Measurements from ENCODE around the gene CHAD. TPM values are rescaled to one million over a fixed set of nuclear protein-coding genes. Genes with fewer than 3 reads are reported as not detected.

Gene CHAD
- total RNA-seq, 2 donors from 2014 or later, result 0.51 to 1.6 TPM

DNA sequence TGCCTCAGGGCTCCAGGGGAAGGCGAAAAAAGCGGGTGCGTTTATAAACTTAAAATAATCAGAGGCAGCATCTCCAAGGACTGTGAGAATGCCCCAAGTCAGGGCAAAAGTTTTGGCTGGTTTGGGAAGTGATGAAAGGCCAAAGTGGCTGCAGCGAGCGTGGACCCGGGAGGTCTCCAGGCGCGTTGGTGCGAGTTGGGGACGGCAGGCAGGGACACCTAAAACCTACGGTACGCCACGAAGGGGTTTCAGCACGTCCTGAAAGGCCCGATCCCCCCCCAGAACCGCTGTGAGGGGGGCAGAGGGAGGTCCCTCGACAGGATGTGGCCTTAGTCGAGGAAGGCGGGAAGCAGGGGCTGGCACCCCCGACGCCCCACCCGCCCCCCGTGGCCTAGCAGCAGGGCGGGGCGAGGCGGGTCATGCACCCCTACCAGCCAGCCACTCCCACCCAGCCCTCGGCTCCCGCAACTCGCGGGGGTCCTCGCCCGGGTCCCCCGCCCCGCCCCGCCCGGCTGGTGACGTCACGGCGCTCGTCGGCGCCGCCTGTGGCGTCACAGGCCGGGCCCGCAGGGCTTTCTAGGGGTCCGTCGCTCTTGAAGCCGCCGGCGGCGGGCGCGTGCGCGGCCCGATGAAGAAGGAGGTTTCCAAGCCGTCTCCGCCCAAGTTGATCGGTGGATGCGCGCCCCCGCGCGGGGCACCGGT lies 39.3 kb upstream of the CHAD start, which contains the start of gene MYCBPAP:
TSS of gene MYCBPAP (plus strand) at position 569 of the 702 bp plus-strand sequence. CDS start 236 bp downstream, outside the sequence.
- Histone ChIP-seq H3K36me3 (no peaks in the 10 kb centered on the region), H3K27ac (peak within 1 kb of the TSS; percentile 77 to 85), H3K4me3 (peak within 1 kb of the TSS; percentile 53 to 59), H3K9me3 (no peaks in the 10 kb centered on the region), H3K27me3 (replicated peaks; ENCODE audit: insufficient read depth) (no peaks in the 10 kb centered on the region), H3K4me1 (replicated peaks) (no peaks in the 10 kb centered on the region)
- 5% methylated on average over 51 of the region's 66 CpGs for WGBS
- TF ChIP-seq, protein P1, sequence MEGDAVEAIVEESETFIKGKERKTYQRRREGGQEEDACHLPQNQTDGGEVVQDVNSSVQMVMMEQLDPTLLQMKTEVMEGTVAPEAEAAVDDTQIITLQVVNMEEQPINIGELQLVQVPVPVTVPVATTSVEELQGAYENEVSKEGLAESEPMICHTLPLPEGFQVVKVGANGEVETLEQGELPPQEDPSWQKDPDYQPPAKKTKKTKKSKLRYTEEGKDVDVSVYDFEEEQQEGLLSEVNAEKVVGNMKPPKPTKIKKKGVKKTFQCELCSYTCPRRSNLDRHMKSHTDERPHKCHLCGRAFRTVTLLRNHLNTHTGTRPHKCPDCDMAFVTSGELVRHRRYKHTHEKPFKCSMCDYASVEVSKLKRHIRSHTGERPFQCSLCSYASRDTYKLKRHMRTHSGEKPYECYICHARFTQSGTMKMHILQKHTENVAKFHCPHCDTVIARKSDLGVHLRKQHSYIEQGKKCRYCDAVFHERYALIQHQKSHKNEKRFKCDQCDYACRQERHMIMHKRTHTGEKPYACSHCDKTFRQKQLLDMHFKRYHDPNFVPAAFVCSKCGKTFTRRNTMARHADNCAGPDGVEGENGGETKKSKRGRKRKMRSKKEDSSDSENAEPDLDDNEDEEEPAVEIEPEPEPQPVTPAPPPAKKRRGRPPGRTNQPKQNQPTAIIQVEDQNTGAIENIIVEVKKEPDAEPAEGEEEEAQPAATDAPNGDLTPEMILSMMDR (IDR thresholded peaks at IDR 0.05), result peak in 3 of 4 experiments; percentile 18 to 44 (median 20)
- TF ChIP-seq POLR2AphosphoS5 (IDR thresholded peaks at IDR 0.05), result peak; percentile 31
- TF ChIP-seq POLR2A (IDR thresholded peaks at IDR 0.05), result peak; percentile 38
- intact Hi-C loops (cut with DNase I), result no loop called here
- DNase-seq (ENCODE audit: low spot score), result peak; percentile 74

DNA sequence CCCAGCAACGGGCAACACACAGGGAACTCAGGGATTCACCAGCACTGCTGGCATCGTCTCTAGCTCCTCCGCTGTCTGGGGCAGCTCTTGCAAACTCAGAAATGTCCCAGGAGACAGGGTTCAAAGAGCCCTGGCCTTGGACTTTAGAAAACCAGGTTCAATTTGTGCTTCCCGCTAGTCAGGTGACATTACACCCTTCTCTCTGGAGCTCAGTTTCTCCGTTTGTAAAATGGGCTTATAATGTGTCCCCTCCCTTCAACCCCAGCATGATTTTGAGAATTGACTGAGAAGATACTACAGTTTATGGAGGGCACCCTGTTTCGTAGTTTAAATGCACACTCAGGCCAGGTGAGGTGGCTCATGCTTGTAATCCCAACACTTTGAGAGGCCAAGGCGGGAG lies 37.6 kb upstream of the CHAD start:
- no peak for DNase-seq (ENCODE audit: low spot score)
- intact Hi-C loops (cut with DNase I), result no loop called here
- WGBS, result 86% methylated on average over 7 of the region's 7 CpGs
- Histone ChIP-seq H3K9me3 (no peaks in the 10 kb centered on the region), H3K4me1 (replicated peaks) (no peaks in the 10 kb centered on the region), H3K4me3 (no peak overlapping the region), H3K36me3 (no peaks in the 10 kb centered on the region), H3K27me3 (replicated peaks; ENCODE audit: insufficient read depth) (no peaks in the 10 kb centered on the region), H3K27ac (no peak overlapping the region)
- no peak for TF ChIP-seq POLR2A (IDR thresholded peaks at IDR 0.05)
- TF ChIP-seq POLR2AphosphoS5 (IDR thresholded peaks at IDR 0.05), result no peak
- TF ChIP-seq, protein P1 (IDR thresholded peaks at IDR 0.05), result no peak

GRCh38 chr17:50505591-50506130 lies 37.0 kb upstream of the CHAD start:
- Histone ChIP-seq H3K36me3 (no peaks in the 10 kb centered on the region), H3K9me3 (no peaks in the 10 kb centered on the region), H3K27me3 (replicated peaks; ENCODE audit: insufficient read depth) (no peaks in the 10 kb centered on the region), H3K4me1 (replicated peaks) (no peaks in the 10 kb centered on the region), H3K4me3 (no peak overlapping the region), H3K27ac (no peak overlapping the region)
- WGBS, result 64% methylated on average over 7 of the region's 7 CpGs
- TF ChIP-seq POLR2A (IDR thresholded peaks at IDR 0.05) (no peak), POLR2AphosphoS5 (IDR thresholded peaks at IDR 0.05) (no peak)
- TF ChIP-seq, protein P1 (IDR thresholded peaks at IDR 0.05), result no peak
- intact Hi-C loops (cut with DNase I), result no loop called here
- no peak for DNase-seq (ENCODE audit: low spot score)

- DNase-seq (ENCODE audit: low spot score), result no peak
- no peaks in the 10 kb centered on the region for H3K27me3 ChIP-seq (replicated peaks; ENCODE audit: insufficient read depth)
- H3K4me1 ChIP-seq (replicated peaks), result no peaks in the 10 kb centered on the region
- no peak overlapping the region for H3K27ac ChIP-seq
- H3K36me3 ChIP-seq, result no peaks in the 10 kb centered on the region
- H3K9me3 ChIP-seq, result no peaks in the 10 kb centered on the region
- WGBS, result 89% methylated on average over 8 of the region's 9 CpGs
- TF ChIP-seq POLR2AphosphoS5 (IDR thresholded peaks at IDR 0.05) (no peak), POLR2A (IDR thresholded peaks at IDR 0.05) (no peak)
- TF ChIP-seq, protein P1 (IDR thresholded peaks at IDR 0.05), result no peak
- intact Hi-C loops (cut with DNase I), result no loop called here
- H3K4me3 ChIP-seq, result no peak overlapping the region
These were observed 33.8 kb upstream of the CHAD start for GRCh38 chr17:50502301-50502990.

All from prostate gland (tissue), 2 donors.